GM19238 (cell line): ENCODE data around the gene SPATA12.

Experiments
- DNase-seq: peaks from one replicate; pipeline ENCODE4 v3.0.0; 2011; ENCODE audit warnings: low spot score; ENCODE audit not compliant: insufficient read length

The SPATA12 gene

DNA sequence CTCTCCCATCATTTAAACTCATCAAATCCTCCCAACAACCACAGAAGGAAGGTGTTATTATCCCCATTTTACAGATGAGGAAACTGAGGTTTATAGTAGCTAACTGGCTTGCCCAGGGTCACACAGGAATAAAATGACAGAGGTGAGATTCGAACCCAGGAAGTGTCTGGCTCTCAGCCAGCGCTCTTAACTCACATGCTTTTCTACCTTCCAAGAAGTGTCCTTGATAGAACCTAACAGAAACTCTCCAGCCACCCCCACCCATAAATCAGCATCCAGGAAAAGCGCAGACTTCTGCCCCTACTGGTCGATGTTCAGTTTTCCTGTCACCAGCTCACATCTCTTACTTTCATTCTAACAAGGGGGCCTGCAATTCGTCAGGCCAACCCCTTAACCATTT is 51.7 kb downstream of the SPATA12 start:
- DNase-seq: no peak

- no peak for DNase-seq
These were observed 56.0 kb downstream of the SPATA12 start for GRCh38 chr3:57116501-57116900.

DNA sequence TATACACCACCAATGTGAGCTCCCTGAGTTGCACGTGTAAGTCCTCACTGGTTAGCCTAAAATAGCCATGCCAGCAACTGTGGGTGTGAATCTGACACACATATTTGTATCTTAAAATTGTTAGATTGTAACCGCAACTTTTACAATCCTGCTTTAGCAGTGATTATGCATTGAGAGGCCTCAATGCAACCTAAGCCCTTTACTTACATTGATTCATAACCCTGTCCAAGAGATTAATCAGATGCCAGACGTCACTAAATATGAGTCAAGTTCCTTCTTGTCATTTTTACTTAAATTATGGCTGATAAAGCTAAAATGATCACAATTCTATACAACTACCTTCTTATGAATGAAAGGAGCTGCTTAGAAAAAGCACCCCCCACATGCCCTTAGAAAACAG is 57.8 kb downstream of the SPATA12 start:
- no peak for DNase-seq

- no peak for DNase-seq
These were observed 59.6 kb downstream of the SPATA12 start for GRCh38 chr3:57120040-57120439.

DNA sequence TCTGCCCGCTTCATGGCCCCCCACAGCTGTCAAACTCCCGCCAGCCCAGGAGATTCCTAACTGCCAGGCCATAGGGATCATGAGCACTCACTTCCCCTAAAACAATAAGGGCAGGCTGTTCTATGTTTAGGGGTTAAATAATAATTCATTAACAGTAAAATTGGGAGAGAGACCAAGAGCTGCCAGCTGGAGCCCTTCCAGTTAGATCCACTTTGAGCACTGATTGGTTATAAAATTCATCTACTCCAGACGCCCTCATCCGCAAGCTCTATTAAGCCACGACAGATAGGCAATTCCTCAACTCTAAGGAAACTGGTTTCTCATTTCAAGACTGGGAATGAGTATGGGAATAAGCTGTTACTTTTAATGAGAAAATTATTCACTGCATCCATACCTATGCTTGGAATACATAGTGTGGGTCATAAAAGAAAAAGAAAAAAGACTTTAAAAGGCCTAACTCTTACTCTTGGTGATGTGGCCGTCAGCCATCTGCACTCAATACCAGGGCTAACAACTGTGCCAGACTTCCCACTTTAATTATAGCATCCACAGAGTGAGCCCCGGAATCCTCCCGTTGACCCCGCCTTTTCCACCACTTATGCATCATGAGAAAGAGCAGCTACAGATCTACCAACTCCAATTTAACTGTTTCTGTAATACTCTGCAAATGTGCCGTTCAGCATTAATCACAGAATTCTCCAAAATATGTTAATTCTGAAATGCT is 60.1 kb downstream of the SPATA12 start:
- no peak for DNase-seq
